Measurements from ENCODE around the gene IL23A. TPM values are rescaled to one million over a fixed set of nuclear protein-coding genes. Genes with fewer than 3 reads are reported as not detected.

IL23A gene
- total RNA-seq, 1 experiment from 2014 or later, result 0.36 TPM

GRCh38 chr12:56361487-56362129 is 22.9 kb downstream of the IL23A start:
- DNase-seq (ENCODE audit: low spot score), result no peak

GRCh38 chr12:56362130-56363059 is 23.7 kb downstream of the IL23A start, which contains the start of gene APOF:
APOF (minus strand) TSS chr12:56362857; CDS start chr12:56362745, 112 bp downstream.
- DNase-seq (ENCODE audit: low spot score), result no peak

GRCh38 chr12:56366948-56367347 is 28.3 kb downstream of the IL23A start:
- DNase-seq (ENCODE audit: low spot score), result no peak

- no peak for DNase-seq (ENCODE audit: low spot score)
Observed at GRCh38 chr12:56373515-56373914, 34.8 kb downstream of the IL23A start.

- DNase-seq (ENCODE audit: low spot score), result no peak
Observed at GRCh38 chr12:56374726-56375597, 36.3 kb downstream of the IL23A start.

GRCh38 chr12:56375598-56376434 is 37.1 kb downstream of the IL23A start:
- no peak for DNase-seq (ENCODE audit: low spot score)

- peak; percentile 16 for DNase-seq (ENCODE audit: low spot score)
Observed at GRCh38 chr12:56377310-56377988, 38.8 kb downstream of the IL23A start.

- no peak for DNase-seq (ENCODE audit: low spot score)
Observed at GRCh38 chr12:56377989-56378316, 39.3 kb downstream of the IL23A start.

- DNase-seq (ENCODE audit: low spot score), result no peak
Observed at GRCh38 chr12:56382611-56383010, 43.9 kb downstream of the IL23A start.

GRCh38 chr12:56385873-56386272 is 47.2 kb downstream of the IL23A start:
- peak; percentile 67 for DNase-seq (ENCODE audit: low spot score)

GRCh38 chr12:56387152-56387736 is 48.6 kb downstream of the IL23A start:
- no peak for DNase-seq (ENCODE audit: low spot score)

- no peak for DNase-seq (ENCODE audit: low spot score)
Observed at GRCh38 chr12:56389412-56389811, 50.7 kb downstream of the IL23A start.

Small RNA genes lying within 50 kb of the gene (small RNA-seq; reads per million reads assigned to genes)
- not detected for gene RNU7-40P

Other genes with a start within 250 kb of the IL23A start
- 247 and 323 TPM in 2 replicates for gene PA2G4, start 234.3 kb upstream of the IL23A start, total RNA-seq (2014; rRNA removed; shearing (Covaris generic))
- 3,623 and 3,873 TPM in 2 replicates for gene RPL41, start 222.3 kb upstream of the IL23A start, total RNA-seq (2014; rRNA removed; shearing (Covaris generic))
- gene ZC3H10, start 220.6 kb upstream of the IL23A start, total RNA-seq (2014; rRNA removed; shearing (Covaris generic)), result 3.9 and 4.1 TPM in 2 replicates
- gene ESYT1, start 210.6 kb upstream of the IL23A start, total RNA-seq (2014; rRNA removed; shearing (Covaris generic)), result 81.1 and 103 TPM in 2 replicates
- gene MYL6B, start 186.3 kb upstream of the IL23A start, total RNA-seq (2014; rRNA removed; shearing (Covaris generic)), result 45.6 TPM in 2 replicates
- gene MYL6, start 180.5 kb upstream of the IL23A start, total RNA-seq (2014; rRNA removed; shearing (Covaris generic)), result 918 and 956 TPM in 2 replicates
- gene SMARCC2, start 149.4 kb upstream of the IL23A start, total RNA-seq (2014; rRNA removed; shearing (Covaris generic)), result 15.5 and 20.2 TPM in 2 replicates
- gene RNF41, start 117.0 kb upstream of the IL23A start, total RNA-seq (2014; rRNA removed; shearing (Covaris generic)), result 94.3 and 103 TPM in 2 replicates
- 57.1 and 69.9 TPM in 2 replicates for gene NABP2, start 114.5 kb upstream of the IL23A start, total RNA-seq (2014; rRNA removed; shearing (Covaris generic))
- gene SLC39A5, start 108.8 kb upstream of the IL23A start, total RNA-seq (2014; rRNA removed; shearing (Covaris generic)), result 8.6 and 10.7 TPM in 2 replicates
- gene ANKRD52, start 80.5 kb upstream of the IL23A start, total RNA-seq (2014; rRNA removed; shearing (Covaris generic)), result 8.1 and 13.4 TPM in 2 replicates
- 8.6 and 20.8 TPM in 2 replicates for gene COQ10A, start 71.9 kb upstream of the IL23A start, total RNA-seq (2014; rRNA removed; shearing (Covaris generic))
- gene CS, start 38.6 kb upstream of the IL23A start, total RNA-seq (2014; rRNA removed; shearing (Covaris generic)), result 139 and 154 TPM in 2 replicates
- 129 and 152 TPM in 2 replicates for gene CNPY2, start 22.9 kb upstream of the IL23A start, total RNA-seq (2014; rRNA removed; shearing (Covaris generic))
- gene PAN2, start 4.9 kb upstream of the IL23A start, total RNA-seq (2014; rRNA removed; shearing (Covaris generic)), result 28.8 and 30.9 TPM in 2 replicates
- 23.4 and 30.6 TPM in 2 replicates for gene STAT2, start 21.2 kb downstream of the IL23A start, total RNA-seq (2014; rRNA removed; shearing (Covaris generic))
- not detected in 2 replicates for gene APOF, start 24.0 kb downstream of the IL23A start, total RNA-seq (2014; rRNA removed; shearing (Covaris generic))
- gene TIMELESS, start 110.5 kb downstream of the IL23A start, total RNA-seq (2014; rRNA removed; shearing (Covaris generic)), result 19.7 and 21.8 TPM in 2 replicates
- gene MIP, start 115.8 kb downstream of the IL23A start, total RNA-seq (2014; rRNA removed; shearing (Covaris generic)), result 0.15 and 0.26 TPM in 2 replicates
- 4.4 and 4.5 TPM in 2 replicates for gene SPRYD4, start 129.7 kb downstream of the IL23A start, total RNA-seq (2014; rRNA removed; shearing (Covaris generic))
- gene GLS2, start 149.3 kb downstream of the IL23A start, total RNA-seq (2014; rRNA removed; shearing (Covaris generic)), result 5.7 and 6.9 TPM in 2 replicates
- 7.1 and 7.7 TPM in 2 replicates for gene RBMS2, start 182.9 kb downstream of the IL23A start, total RNA-seq (2014; rRNA removed; shearing (Covaris generic))